Parathyroid adenoma (tissue), 2 donors: Measurements from ENCODE around the gene TRPM5.

Experiments used
- H2AFZ ChIP-seq: fragments of 300-600 bp; sonication (generic); one replicate; pipeline ENCODE4 v1.7.0; 2017; ENCODE audit warnings: antibody characterized with exemption, mild to moderate bottlenecking
- H3K27ac ChIP-seq: fragments of 300-600 bp; sonication (generic); one replicate; pipeline ENCODE4 v1.7.0; 2017
- H3K27me3 ChIP-seq: fragments of 300-600 bp; sonication (generic); one replicate; pipeline ENCODE4 v1.7.0; 2017; ENCODE audit warnings: low read length; ENCODE audit not compliant: control insufficient read depth, insufficient read depth
- H3K36me3 ChIP-seq: fragments of 300-600 bp; sonication (generic); one replicate; pipeline ENCODE4 v1.7.0; 2017; ENCODE audit warnings: low read length; ENCODE audit not compliant: control insufficient read depth, insufficient read depth
- H3K4me1 ChIP-seq: fragments of 300-600 bp; sonication (generic); one replicate; pipeline ENCODE4 v1.7.0; 2017; ENCODE audit warnings: control low read depth
- H3K4me2 ChIP-seq: fragments of 300-600 bp; sonication (generic); one replicate; pipeline ENCODE4 v1.7.0; 2017; ENCODE audit warnings: low read length
- H3K4me3 ChIP-seq: fragments of 300-600 bp; sonication (generic); one replicate; pipeline ENCODE4 v1.7.0; 2017; ENCODE audit warnings: low read depth, low read length
- H3K79me2 ChIP-seq: fragments of 300-600 bp; sonication (generic); one replicate; pipeline ENCODE4 v1.7.0; 2017; ENCODE audit warnings: control low read depth
- H3K9ac ChIP-seq: fragments of 300-600 bp; sonication (generic); one replicate; pipeline ENCODE4 v1.7.0; 2017; ENCODE audit warnings: mild to moderate bottlenecking
- H3K9me3 ChIP-seq: fragments of 300-600 bp; sonication (generic); one replicate; pipeline ENCODE4 v1.7.0; 2017; ENCODE audit warnings: low read length; ENCODE audit not compliant: control insufficient read depth
- TF ChIP-seq, protein P1 (sequence below): fragments of 300-600 bp; sonication (generic); IDR thresholded peaks from one replicate; pipeline ENCODE4 v1.7.0; 2017; ENCODE audit warnings: antibody characterized with exemption, mild to moderate bottlenecking
- donor health status: primary hyperparathyroidism.

TRPM5 gene

DNA sequence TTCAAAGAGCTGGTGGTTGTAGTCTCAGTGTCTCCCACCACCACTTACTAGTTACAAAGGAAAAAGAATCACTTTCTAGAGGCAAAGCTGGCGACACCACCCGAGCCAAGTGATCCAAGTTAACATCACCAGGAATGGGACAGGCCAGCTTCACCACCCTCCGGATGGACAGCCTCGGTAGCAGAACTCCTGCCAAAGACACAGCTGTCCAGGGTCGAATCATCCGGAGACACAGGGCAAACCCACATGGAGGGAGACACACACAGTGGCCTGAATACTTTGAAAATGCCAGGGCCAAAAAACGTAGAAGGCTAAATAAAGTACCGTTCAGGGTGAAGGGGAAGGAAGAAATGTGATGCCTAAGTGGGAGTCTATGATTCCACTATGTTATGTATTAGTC lies 33.6 kb upstream of the TRPM5 start:
- H3K27me3 ChIP-seq, result no peaks in the 10 kb centered on the region
- H3K4me1 ChIP-seq, result no peaks in the 10 kb centered on the region
- H3K36me3 ChIP-seq, result no peaks in the 10 kb centered on the region
- H3K9ac ChIP-seq, result no peak overlapping the region
- no peak overlapping the region for H2AFZ ChIP-seq
- H3K79me2 ChIP-seq, result no peaks in the 10 kb centered on the region
- TF ChIP-seq, protein P1, sequence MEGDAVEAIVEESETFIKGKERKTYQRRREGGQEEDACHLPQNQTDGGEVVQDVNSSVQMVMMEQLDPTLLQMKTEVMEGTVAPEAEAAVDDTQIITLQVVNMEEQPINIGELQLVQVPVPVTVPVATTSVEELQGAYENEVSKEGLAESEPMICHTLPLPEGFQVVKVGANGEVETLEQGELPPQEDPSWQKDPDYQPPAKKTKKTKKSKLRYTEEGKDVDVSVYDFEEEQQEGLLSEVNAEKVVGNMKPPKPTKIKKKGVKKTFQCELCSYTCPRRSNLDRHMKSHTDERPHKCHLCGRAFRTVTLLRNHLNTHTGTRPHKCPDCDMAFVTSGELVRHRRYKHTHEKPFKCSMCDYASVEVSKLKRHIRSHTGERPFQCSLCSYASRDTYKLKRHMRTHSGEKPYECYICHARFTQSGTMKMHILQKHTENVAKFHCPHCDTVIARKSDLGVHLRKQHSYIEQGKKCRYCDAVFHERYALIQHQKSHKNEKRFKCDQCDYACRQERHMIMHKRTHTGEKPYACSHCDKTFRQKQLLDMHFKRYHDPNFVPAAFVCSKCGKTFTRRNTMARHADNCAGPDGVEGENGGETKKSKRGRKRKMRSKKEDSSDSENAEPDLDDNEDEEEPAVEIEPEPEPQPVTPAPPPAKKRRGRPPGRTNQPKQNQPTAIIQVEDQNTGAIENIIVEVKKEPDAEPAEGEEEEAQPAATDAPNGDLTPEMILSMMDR, result no peak
- no peak overlapping the region for H3K4me2 ChIP-seq
- no peak overlapping the region for H3K4me3 ChIP-seq
- no peak overlapping the region for H3K27ac ChIP-seq
- no peaks in the 10 kb centered on the region for H3K9me3 ChIP-seq

DNA sequence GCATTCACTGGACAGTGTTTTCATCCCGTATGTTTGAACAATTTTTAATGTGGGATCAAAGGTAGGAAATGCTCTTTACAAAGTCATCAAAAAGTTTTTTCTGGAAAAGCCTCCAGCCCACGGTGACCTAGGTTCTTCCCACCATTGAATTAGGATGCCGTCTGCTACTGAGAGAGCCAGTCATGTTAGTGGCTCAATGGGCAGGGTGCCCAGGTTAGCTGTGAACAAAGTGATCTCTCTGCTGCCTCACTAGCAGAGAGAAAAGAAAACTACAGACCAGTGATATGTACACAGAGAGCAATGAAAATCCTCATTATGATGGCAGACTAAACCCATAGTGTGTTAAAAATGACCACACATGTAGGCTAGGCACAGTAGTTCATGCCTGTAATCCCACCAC lies 32.9 kb upstream of the TRPM5 start:
- no peaks in the 10 kb centered on the region for H3K4me1 ChIP-seq
- no peak overlapping the region for H3K4me3 ChIP-seq
- H3K36me3 ChIP-seq, result no peaks in the 10 kb centered on the region
- no peak overlapping the region for H2AFZ ChIP-seq
- peaks cover under 1% of the 10 kb centered on the region for H3K79me2 ChIP-seq
- no peak overlapping the region for H3K9ac ChIP-seq
- no peaks in the 10 kb centered on the region for H3K27me3 ChIP-seq
- TF ChIP-seq, protein P1, result no peak
- no peak overlapping the region for H3K27ac ChIP-seq
- H3K9me3 ChIP-seq, result no peaks in the 10 kb centered on the region
- no peak overlapping the region for H3K4me2 ChIP-seq

DNA sequence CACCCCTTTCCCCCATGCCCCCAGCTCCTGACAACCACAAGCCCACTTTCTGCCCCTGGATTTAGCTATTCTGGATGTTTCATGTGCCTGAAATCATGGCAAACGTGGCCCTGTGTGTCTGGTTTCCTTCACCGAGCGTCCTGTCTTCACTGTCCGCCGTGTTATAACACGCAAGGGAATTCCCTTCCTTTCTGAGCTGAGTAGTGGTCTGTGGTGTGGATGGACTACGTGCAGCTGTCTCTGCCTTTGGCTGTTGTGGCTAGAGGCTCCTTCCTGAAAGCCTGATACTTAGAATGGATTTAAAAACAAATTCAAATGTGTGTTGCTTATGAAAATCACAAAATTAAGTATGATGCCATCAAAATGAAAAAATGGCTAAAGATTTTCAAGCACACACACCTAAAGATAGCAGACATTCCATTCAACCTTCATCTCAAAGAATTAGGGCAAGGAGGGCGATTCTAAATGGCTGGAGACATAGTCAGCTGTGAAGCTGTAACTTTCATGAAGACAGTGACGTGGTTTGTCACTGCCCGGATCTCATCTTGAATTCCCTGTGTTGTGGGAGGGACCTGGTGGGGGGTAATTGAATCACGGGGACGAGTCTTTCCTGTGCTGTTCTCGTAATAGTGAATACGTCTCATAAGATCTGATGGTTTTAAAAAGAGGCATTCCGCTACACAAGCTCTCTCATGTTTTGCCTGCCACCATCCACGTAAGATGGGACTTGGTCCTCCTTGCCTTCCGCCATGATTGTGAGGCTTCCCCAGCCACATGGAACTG lies 31.0 kb upstream of the TRPM5 start:
- no peak overlapping the region for H3K4me3 ChIP-seq
- H2AFZ ChIP-seq, result no peak overlapping the region
- peaks cover 2% of the 10 kb centered on the region for H3K79me2 ChIP-seq
- H3K9ac ChIP-seq, result no peak overlapping the region
- H3K36me3 ChIP-seq, result no peaks in the 10 kb centered on the region
- no peaks in the 10 kb centered on the region for H3K27me3 ChIP-seq
- H3K4me2 ChIP-seq, result no peak overlapping the region
- no peaks in the 10 kb centered on the region for H3K9me3 ChIP-seq
- TF ChIP-seq, protein P1, result no peak
- H3K4me1 ChIP-seq, result no peaks in the 10 kb centered on the region
- no peak overlapping the region for H3K27ac ChIP-seq

DNA sequence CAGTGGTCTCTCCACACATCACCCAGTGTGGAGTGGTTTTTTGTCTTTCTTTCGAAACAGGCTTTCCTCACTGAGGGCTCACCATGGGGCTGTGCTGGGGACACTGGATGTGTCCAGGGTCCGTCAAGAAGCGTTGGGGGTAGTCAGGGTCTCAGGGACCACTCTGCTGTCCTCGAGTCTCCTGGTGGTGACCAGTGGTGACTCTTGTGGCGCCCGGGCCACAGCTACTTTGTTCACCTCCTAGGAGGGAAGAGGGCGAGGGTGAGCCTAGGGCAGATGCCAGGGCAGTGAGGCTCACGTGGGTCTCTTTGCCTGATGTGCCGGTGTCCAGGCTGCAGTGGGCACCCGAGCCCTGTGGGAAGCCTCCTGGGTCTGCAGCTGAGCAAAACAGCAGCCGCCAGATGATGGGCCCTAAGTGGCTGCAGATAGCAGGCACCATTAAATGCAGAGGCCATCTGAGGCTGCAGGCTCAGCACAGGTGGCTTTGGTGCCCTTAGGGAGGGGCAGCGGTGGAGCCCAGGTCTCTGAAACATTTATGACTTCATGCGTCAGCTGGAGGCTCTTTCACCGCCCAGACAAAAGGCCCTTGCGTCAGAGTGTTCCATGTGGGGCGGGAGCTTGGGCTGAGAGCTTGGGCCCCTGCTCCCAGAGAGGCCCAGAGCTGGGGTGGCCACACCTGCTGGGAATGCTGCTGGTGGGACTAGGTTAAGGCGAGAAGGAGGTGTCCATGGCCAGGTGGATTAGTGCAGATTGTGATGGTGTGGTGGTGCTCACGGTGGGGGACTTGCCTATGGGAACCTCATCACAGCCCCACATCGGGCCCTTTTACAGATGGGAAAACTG lies 30.0 kb upstream of the TRPM5 start:
- H3K9ac ChIP-seq, result no peak overlapping the region
- H3K79me2 ChIP-seq, result peaks cover 2% of the 10 kb centered on the region

More for the DNA sequence above, 30.0 kb upstream of the TRPM5 start:
- no peaks in the 10 kb centered on the region for H3K27me3 ChIP-seq
- H3K4me1 ChIP-seq, result no peaks in the 10 kb centered on the region
- TF ChIP-seq, protein P1, result no peak
- H3K4me3 ChIP-seq, result no peak overlapping the region
- no peak overlapping the region for H2AFZ ChIP-seq
- no peaks in the 10 kb centered on the region for H3K9me3 ChIP-seq
- no peak overlapping the region for H3K27ac ChIP-seq
- H3K4me2 ChIP-seq, result no peak overlapping the region
- no peaks in the 10 kb centered on the region for H3K36me3 ChIP-seq
